SKM-1 treated with dmso at 0.1 percent for 144 hours (cell line): ENCODE results near the gene LMF1.
"Not testable (repeated sequence)": the region's sequence is repeated elsewhere in the genome, so short reads cannot be mapped to it uniquely, and the experiment has no call there.

Source experiments
- DNase-seq: peaks from one replicate; lab custom pipeline; 2025; ENCODE audit not compliant: unreplicated experiment; lab: John Stamatoyannopoulos, UW

Gene LMF1

GRCh38 chr16:886084-886543, 84.7 kb downstream of the LMF1 start:
- no peak for DNase-seq

GRCh38 chr16:885391-885790, 85.4 kb downstream of the LMF1 start:
- no peak for DNase-seq

- no peak for DNase-seq
These were observed 86.6 kb downstream of the LMF1 start for GRCh38 chr16:884232-884631.

GRCh38 chr16:883781-884180, 87.0 kb downstream of the LMF1 start:
- DNase-seq, result no peak

GRCh38 chr16:883340-883739, 87.4 kb downstream of the LMF1 start:
- DNase-seq, result no peak

GRCh38 chr16:882671-883070, 88.1 kb downstream of the LMF1 start:
- not testable (repeated sequence) for DNase-seq

GRCh38 chr16:882256-882655, 88.5 kb downstream of the LMF1 start:
- no peak for DNase-seq

- DNase-seq, result no peak
These were observed 89.3 kb downstream of the LMF1 start for GRCh38 chr16:881219-882097.

GRCh38 chr16:880471-881171, 90.2 kb downstream of the LMF1 start:
- no peak for DNase-seq

GRCh38 chr16:879986-880385, 90.8 kb downstream of the LMF1 start:
- DNase-seq, result no peak

- DNase-seq, result no peak
These were observed 91.3 kb downstream of the LMF1 start for GRCh38 chr16:879461-879861.

GRCh38 chr16:878886-879285, 91.9 kb downstream of the LMF1 start:
- no peak for DNase-seq

- DNase-seq, result no peak
These were observed 92.6 kb downstream of the LMF1 start for GRCh38 chr16:878072-878784.

GRCh38 chr16:877242-878071, 93.3 kb downstream of the LMF1 start:
- DNase-seq, result peak; percentile 56

- no peak for DNase-seq
These were observed 94.1 kb downstream of the LMF1 start for GRCh38 chr16:876523-877241.

- DNase-seq, result no peak
These were observed 94.8 kb downstream of the LMF1 start for GRCh38 chr16:876041-876335.

GRCh38 chr16:875182-876040, 95.4 kb downstream of the LMF1 start:
- DNase-seq, result no peak

GRCh38 chr16:874366-875181, 96.2 kb downstream of the LMF1 start:
- no peak for DNase-seq

GRCh38 chr16:873889-874288, 96.9 kb downstream of the LMF1 start:
- DNase-seq, result no peak
